GM12891 (cell line): ENCODE data around the gene ZNF835. TPM values are rescaled to one million over a fixed set of nuclear protein-coding genes. Genes with fewer than 3 reads are reported as not detected.

Source experiments
- DNase-seq: peaks from one replicate; pipeline ENCODE4 v3.0.0; 2011; ENCODE audit warnings: low spot score; ENCODE audit not compliant: insufficient read length
- FAIRE-seq: peaks from 2 replicates; lab custom pipeline; 2011; peaks lifted over from hg19 to GRCh38; lab: Jason Lieb, UNC
- PAX5 ChIP-seq: IDR thresholded peaks from 2 replicates; pipeline ENCODE4 v1.6.1; 2011; ENCODE audit warnings: low read length, moderate library complexity, mild to moderate bottlenecking; ENCODE audit not compliant: insufficient read depth, severe bottlenecking
- POLR2A ChIP-seq: IDR thresholded peaks from 2 replicates; pipeline ENCODE4 v1.6.1; 2011; ENCODE audit warnings: low read depth, low read length, control low read depth
- POLR2AphosphoS5 ChIP-seq: IDR thresholded peaks from 2 replicates; pipeline ENCODE4 v1.6.1; 2011; ENCODE audit warnings: low read depth, low read length, control low read depth
- POU2F2 ChIP-seq: IDR thresholded peaks from 2 replicates; pipeline ENCODE4 v1.6.1; 2011; ENCODE audit warnings: low read depth, mild to moderate bottlenecking, control low read depth, low read length, moderate library complexity
- SPI1 ChIP-seq: IDR thresholded peaks from 2 replicates; pipeline ENCODE4 v1.6.1; 2011; ENCODE audit warnings: low read depth, low read length, control low read depth
- TAF1 ChIP-seq: IDR thresholded peaks from 2 replicates; pipeline ENCODE4 v1.6.1; 2011; ENCODE audit warnings: low read depth, low read length, control low read depth
- polyA plus RNA-seq: library from polyadenylated mRNA; unstranded; fragments of >200 nt; gene quantifications from one replicate; pipeline ENCODE4 v1.2.1, GENCODE V29; 2012; ENCODE audit warnings: low read depth, missing spikeins, inconsistent platforms; ENCODE audit not compliant: missing spikeins

Gene ZNF835
- not detected for polyA plus RNA-seq

- TF ChIP-seq POLR2AphosphoS5 (no peak), SPI1 (no peak), POU2F2 (no peak), POLR2A (no peak), PAX5 (no peak), TAF1 (no peak)
- DNase-seq (peak; percentile 39), FAIRE-seq (no peak)
These were observed at the start of gene ZNF835 for GRCh38 chr19:56671613-56671994. Gene ZNF835 (minus strand): TSS chr19:56671757. CDS start chr19:56665198, 6,559 bp downstream.

GRCh38 chr19:56720281-56720680 is 48.7 kb upstream of the ZNF835 start:
- FAIRE-seq (no peak), DNase-seq (no peak)
- no peak for TF ChIP-seq TAF1
- TF ChIP-seq POU2F2: no peak
- no peak for TF ChIP-seq POLR2A
- no peak for TF ChIP-seq PAX5
- no peak for TF ChIP-seq POLR2AphosphoS5
- TF ChIP-seq SPI1: no peak

GRCh38 chr19:56718231-56718630 is 46.7 kb upstream of the ZNF835 start:
- no peak for TF ChIP-seq TAF1
- no peak for TF ChIP-seq SPI1
- TF ChIP-seq POLR2AphosphoS5: no peak
- TF ChIP-seq PAX5: no peak
- TF ChIP-seq POU2F2: no peak
- no peak for TF ChIP-seq POLR2A
- FAIRE-seq: no peak
- no peak for DNase-seq

GRCh38 chr19:56712611-56713276 is 41.2 kb upstream of the ZNF835 start:
- no peak for TF ChIP-seq PAX5
- TF ChIP-seq POU2F2: no peak
- TF ChIP-seq SPI1: no peak
- TF ChIP-seq POLR2AphosphoS5: no peak
- no peak for TF ChIP-seq TAF1
- no peak for TF ChIP-seq POLR2A
- FAIRE-seq (no peak), DNase-seq (no peak)

GRCh38 chr19:56710437-56710836 is 38.9 kb upstream of the ZNF835 start:
- no peak for DNase-seq
- FAIRE-seq: no peak

GRCh38 chr19:56707821-56708220 is 36.3 kb upstream of the ZNF835 start:
- TF ChIP-seq POU2F2 (no peak), SPI1 (no peak), POLR2AphosphoS5 (no peak), PAX5 (no peak), POLR2A (no peak), TAF1 (no peak)
- DNase-seq (no peak), FAIRE-seq (no peak)

More at GRCh38 chr19:56710437-56710836, 38.9 kb upstream of the ZNF835 start:
- no peak for TF ChIP-seq SPI1
- no peak for TF ChIP-seq POU2F2
- TF ChIP-seq POLR2AphosphoS5: no peak
- TF ChIP-seq POLR2A: no peak
- no peak for TF ChIP-seq PAX5
- no peak for TF ChIP-seq TAF1

- no peak for FAIRE-seq
These were observed 34.4 kb upstream of the ZNF835 start for GRCh38 chr19:56705939-56706338.

GRCh38 chr19:56701895-56702294 is 30.3 kb upstream of the ZNF835 start:
- DNase-seq (no peak), FAIRE-seq (no peak)
- TF ChIP-seq TAF1 (no peak), PAX5 (no peak), SPI1 (no peak), POLR2A (no peak), POU2F2 (no peak), POLR2AphosphoS5 (no peak)

More at GRCh38 chr19:56705939-56706338, 34.4 kb upstream of the ZNF835 start:
- DNase-seq: no peak
- no peak for TF ChIP-seq SPI1
- TF ChIP-seq POLR2A: no peak
- TF ChIP-seq POLR2AphosphoS5: no peak
- TF ChIP-seq PAX5: no peak
- TF ChIP-seq POU2F2: no peak
- no peak for TF ChIP-seq TAF1

- FAIRE-seq (no peak), DNase-seq (no peak)
- TF ChIP-seq POLR2AphosphoS5 (no peak), TAF1 (no peak), POU2F2 (no peak), SPI1 (no peak), POLR2A (no peak), PAX5 (no peak)
These were observed 28.0 kb upstream of the ZNF835 start for GRCh38 chr19:56699552-56699951.

- FAIRE-seq: no peak
- DNase-seq: no peak
- TF ChIP-seq POLR2A: no peak
- TF ChIP-seq POU2F2: no peak
- no peak for TF ChIP-seq SPI1
- TF ChIP-seq TAF1: no peak
- TF ChIP-seq POLR2AphosphoS5: no peak
- TF ChIP-seq PAX5: no peak
These were observed 20.8 kb upstream of the ZNF835 start for GRCh38 chr19:56692206-56692895.
